ENCODE results near the gene MTA3.

Gene MTA3
- long read RNA-seq, transcript MTA3-205 (14 exons, 2,202 nt) = major isoform, 16 of 45 reads
- long read RNA-seq, transcript MTA3-204 (14 exons, 2,041 nt) = minor isoform, 10 of 45 reads
- long read RNA-seq, partial matches to known transcripts = 4 of 45 reads
- long read RNA-seq, other reads (novel, unspliced or antisense) = 12 of 45 reads

DNA sequence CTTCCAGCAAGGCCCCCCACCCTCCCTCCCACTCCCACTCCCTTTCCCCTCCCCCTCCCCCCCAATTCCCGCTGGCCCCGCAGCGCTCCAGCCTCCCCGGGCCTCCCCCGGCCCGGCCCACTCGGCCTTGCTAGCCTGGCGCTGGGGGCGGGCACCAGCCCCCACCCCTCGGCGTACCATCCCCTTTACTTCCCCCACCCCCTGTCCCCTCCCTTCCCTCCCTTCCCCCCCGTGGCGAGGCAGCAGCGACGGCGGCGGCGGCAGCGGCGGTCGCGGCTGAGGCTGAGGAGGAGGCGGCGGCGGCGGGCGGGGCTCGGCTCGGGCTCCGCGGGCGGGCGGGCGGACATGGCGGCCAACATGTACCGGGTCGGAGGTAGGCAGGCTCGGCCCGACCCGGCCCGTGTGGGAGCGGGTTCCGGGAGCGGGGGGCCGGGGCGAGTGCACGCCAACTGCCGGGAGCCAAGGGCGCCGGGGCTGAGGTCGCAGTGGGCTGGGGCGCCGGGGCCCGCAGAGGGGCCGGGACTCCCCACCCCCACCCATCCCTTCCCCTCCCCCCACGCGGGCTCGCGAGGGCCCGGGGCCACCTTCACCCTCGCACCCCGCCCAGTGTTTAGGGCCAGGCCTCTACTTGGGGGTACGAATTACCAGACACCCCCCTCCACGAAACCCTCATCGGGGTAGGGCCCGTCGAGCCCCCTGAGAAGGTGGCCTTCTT, at the start of gene MTA3:
TSS of gene MTA3 (plus strand) at position 232 of the 715 bp plus-strand sequence. CDS start at position 346, 114 bp downstream.
- Histone ChIP-seq H3K27me3 (ENCODE audit: insufficient read depth, poor library complexity, severe bottlenecking) (no peaks in the 10 kb centered on the region), H3K4me3 (replicated peaks; ENCODE audit: insufficient read depth, low read length) (peak within 1 kb of the TSS; percentile 64), H3K27ac (replicated peaks) (no peak within 1 kb of the TSS)
- no peak for TF ChIP-seq GABPA (IDR thresholded peaks at IDR 0.05; ENCODE audit: low read depth)
- TF ChIP-seq SPI1 (IDR thresholded peaks at IDR 0.05; ENCODE audit: borderline replicate concordance, low read depth) = no peak
- TF ChIP-seq POLR2AphosphoS5 (IDR thresholded peaks at IDR 0.05; ENCODE audit: low read depth) = no peak
- TF ChIP-seq, protein P1, sequence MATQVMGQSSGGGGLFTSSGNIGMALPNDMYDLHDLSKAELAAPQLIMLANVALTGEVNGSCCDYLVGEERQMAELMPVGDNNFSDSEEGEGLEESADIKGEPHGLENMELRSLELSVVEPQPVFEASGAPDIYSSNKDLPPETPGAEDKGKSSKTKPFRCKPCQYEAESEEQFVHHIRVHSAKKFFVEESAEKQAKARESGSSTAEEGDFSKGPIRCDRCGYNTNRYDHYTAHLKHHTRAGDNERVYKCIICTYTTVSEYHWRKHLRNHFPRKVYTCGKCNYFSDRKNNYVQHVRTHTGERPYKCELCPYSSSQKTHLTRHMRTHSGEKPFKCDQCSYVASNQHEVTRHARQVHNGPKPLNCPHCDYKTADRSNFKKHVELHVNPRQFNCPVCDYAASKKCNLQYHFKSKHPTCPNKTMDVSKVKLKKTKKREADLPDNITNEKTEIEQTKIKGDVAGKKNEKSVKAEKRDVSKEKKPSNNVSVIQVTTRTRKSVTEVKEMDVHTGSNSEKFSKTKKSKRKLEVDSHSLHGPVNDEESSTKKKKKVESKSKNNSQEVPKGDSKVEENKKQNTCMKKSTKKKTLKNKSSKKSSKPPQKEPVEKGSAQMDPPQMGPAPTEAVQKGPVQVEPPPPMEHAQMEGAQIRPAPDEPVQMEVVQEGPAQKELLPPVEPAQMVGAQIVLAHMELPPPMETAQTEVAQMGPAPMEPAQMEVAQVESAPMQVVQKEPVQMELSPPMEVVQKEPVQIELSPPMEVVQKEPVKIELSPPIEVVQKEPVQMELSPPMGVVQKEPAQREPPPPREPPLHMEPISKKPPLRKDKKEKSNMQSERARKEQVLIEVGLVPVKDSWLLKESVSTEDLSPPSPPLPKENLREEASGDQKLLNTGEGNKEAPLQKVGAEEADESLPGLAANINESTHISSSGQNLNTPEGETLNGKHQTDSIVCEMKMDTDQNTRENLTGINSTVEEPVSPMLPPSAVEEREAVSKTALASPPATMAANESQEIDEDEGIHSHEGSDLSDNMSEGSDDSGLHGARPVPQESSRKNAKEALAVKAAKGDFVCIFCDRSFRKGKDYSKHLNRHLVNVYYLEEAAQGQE (IDR thresholded peaks at IDR 0.05; ENCODE audit: insufficient replicate concordance, low read depth) = no peak
- TF ChIP-seq CTCF (IDR thresholded peaks at IDR 0.05; ENCODE audit: insufficient read depth, low read length) = no peak
- peak in 1 of 2 experiments; percentile 35 for DNase-seq (ENCODE audit: low read depth in 1 of 2, low spot score in 1 of 2)

- TF ChIP-seq, protein P1 (IDR thresholded peaks at IDR 0.05; ENCODE audit: insufficient replicate concordance, low read depth) = no peak
- TF ChIP-seq SPI1 (IDR thresholded peaks at IDR 0.05; ENCODE audit: borderline replicate concordance, low read depth) = no peak
- TF ChIP-seq POLR2AphosphoS5 (IDR thresholded peaks at IDR 0.05; ENCODE audit: low read depth) = no peak
- TF ChIP-seq CTCF (IDR thresholded peaks at IDR 0.05; ENCODE audit: insufficient read depth, low read length) = no peak
- no peak for TF ChIP-seq GABPA (IDR thresholded peaks at IDR 0.05; ENCODE audit: low read depth)
- Histone ChIP-seq H3K4me3 (replicated peaks; ENCODE audit: insufficient read depth, low read length) (no peak overlapping the region), H3K27ac (replicated peaks) (no peak overlapping the region), H3K27me3 (ENCODE audit: insufficient read depth, poor library complexity, severe bottlenecking) (no peaks in the 10 kb centered on the region)
- no peak for DNase-seq (ENCODE audit: low read depth in 1 of 2, low spot score in 1 of 2)
These were observed 48.8 kb upstream of the MTA3 start for GRCh38 chr2:42519624-42520023.

- TF ChIP-seq GABPA (IDR thresholded peaks at IDR 0.05; ENCODE audit: low read depth) (no peak), POLR2AphosphoS5 (IDR thresholded peaks at IDR 0.05; ENCODE audit: low read depth) (no peak), SPI1 (IDR thresholded peaks at IDR 0.05; ENCODE audit: borderline replicate concordance, low read depth) (no peak), CTCF (IDR thresholded peaks at IDR 0.05; ENCODE audit: insufficient read depth, low read length) (no peak)
- TF ChIP-seq, protein P1 (IDR thresholded peaks at IDR 0.05; ENCODE audit: insufficient replicate concordance, low read depth) = no peak
- H3K27ac ChIP-seq (replicated peaks) = no peak overlapping the region
- no peak for DNase-seq (ENCODE audit: low read depth in 1 of 2, low spot score in 1 of 2)
- H3K27me3 ChIP-seq (ENCODE audit: insufficient read depth, poor library complexity, severe bottlenecking) = no peaks in the 10 kb centered on the region
- no peak overlapping the region for H3K4me3 ChIP-seq (replicated peaks; ENCODE audit: insufficient read depth, low read length)
These were observed 46.4 kb upstream of the MTA3 start for GRCh38 chr2:42522035-42522434.
